GM19240 (cell line): ENCODE results near the gene OR5AU1.
"Not testable (repeated sequence)": the region's sequence is repeated elsewhere in the genome, so short reads cannot be mapped to it uniquely, and the experiment has no call there.

Source experiments
- DNase-seq: peaks from one replicate; pipeline ENCODE4 v3.0.0; 2011; ENCODE audit warnings: low spot score; ENCODE audit not compliant: insufficient read length

The OR5AU1 gene

GRCh38 chr14:21171128-21171527 lies 15.3 kb upstream of the OR5AU1 start:
- no peak for DNase-seq

- no peak for DNase-seq
These were observed 13.7 kb upstream of the OR5AU1 start for GRCh38 chr14:21169573-21169972.

GRCh38 chr14:21168055-21168454 lies 12.2 kb upstream of the OR5AU1 start:
- no peak for DNase-seq

- not testable (repeated sequence) for DNase-seq
These were observed 9.8 kb upstream of the OR5AU1 start for GRCh38 chr14:21165670-21166069.

- not testable (repeated sequence) for DNase-seq
These were observed 9.2 kb upstream of the OR5AU1 start for GRCh38 chr14:21165002-21165605.

GRCh38 chr14:21163871-21164291 lies 8.0 kb upstream of the OR5AU1 start:
- no peak for DNase-seq

- no peak for DNase-seq
These were observed 6.2 kb upstream of the OR5AU1 start for GRCh38 chr14:21162081-21162480.

- DNase-seq: no peak
These were observed 4.3 kb upstream of the OR5AU1 start for GRCh38 chr14:21160061-21160610.

GRCh38 chr14:21158175-21158574 lies 2.3 kb upstream of the OR5AU1 start:
- DNase-seq: not testable (repeated sequence)

GRCh38 chr14:21149641-21150367 lies 6.1 kb downstream of the OR5AU1 start:
- DNase-seq: no peak

- no peak for DNase-seq
These were observed 10.4 kb downstream of the OR5AU1 start for GRCh38 chr14:21145437-21145836.

- DNase-seq: no peak
These were observed 13.5 kb downstream of the OR5AU1 start for GRCh38 chr14:21142357-21142756.

- peak; percentile 10 for DNase-seq
These were observed 19.8 kb downstream of the OR5AU1 start for GRCh38 chr14:21136024-21136423.

GRCh38 chr14:21133901-21134300 lies 22.0 kb downstream of the OR5AU1 start:
- no peak for DNase-seq

- no peak for DNase-seq
These were observed 32.4 kb downstream of the OR5AU1 start for GRCh38 chr14:21123429-21123828.

GRCh38 chr14:21121122-21121521 lies 34.7 kb downstream of the OR5AU1 start:
- no peak for DNase-seq

- no peak for DNase-seq
These were observed 35.2 kb downstream of the OR5AU1 start for GRCh38 chr14:21120686-21121085.

GRCh38 chr14:21118933-21119332 lies 36.9 kb downstream of the OR5AU1 start:
- DNase-seq: no peak

GRCh38 chr14:21113369-21113768 lies 42.5 kb downstream of the OR5AU1 start:
- DNase-seq: no peak

GRCh38 chr14:21112255-21112654 lies 43.6 kb downstream of the OR5AU1 start:
- no peak for DNase-seq

- peak; percentile 19 for DNase-seq
These were observed 46.3 kb downstream of the OR5AU1 start for GRCh38 chr14:21109377-21110138.

- DNase-seq: no peak
These were observed 47.1 kb downstream of the OR5AU1 start for GRCh38 chr14:21108791-21109190.
